AG08395 (cell line): ENCODE measurements around the gene SLC5A12.

ENCODE experiments used
- DNase-seq: peaks from one replicate; pipeline ENCODE4 v3.0.0; 2012; ENCODE audit warnings: mixed read lengths, low spot score

Gene SLC5A12, protein sequence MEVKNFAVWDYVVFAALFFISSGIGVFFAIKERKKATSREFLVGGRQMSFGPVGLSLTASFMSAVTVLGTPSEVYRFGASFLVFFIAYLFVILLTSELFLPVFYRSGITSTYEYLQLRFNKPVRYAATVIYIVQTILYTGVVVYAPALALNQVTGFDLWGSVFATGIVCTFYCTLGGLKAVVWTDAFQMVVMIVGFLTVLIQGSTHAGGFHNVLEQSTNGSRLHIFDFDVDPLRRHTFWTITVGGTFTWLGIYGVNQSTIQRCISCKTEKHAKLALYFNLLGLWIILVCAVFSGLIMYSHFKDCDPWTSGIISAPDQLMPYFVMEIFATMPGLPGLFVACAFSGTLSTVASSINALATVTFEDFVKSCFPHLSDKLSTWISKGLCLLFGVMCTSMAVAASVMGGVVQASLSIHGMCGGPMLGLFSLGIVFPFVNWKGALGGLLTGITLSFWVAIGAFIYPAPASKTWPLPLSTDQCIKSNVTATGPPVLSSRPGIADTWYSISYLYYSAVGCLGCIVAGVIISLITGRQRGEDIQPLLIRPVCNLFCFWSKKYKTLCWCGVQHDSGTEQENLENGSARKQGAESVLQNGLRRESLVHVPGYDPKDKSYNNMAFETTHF

DNA sequence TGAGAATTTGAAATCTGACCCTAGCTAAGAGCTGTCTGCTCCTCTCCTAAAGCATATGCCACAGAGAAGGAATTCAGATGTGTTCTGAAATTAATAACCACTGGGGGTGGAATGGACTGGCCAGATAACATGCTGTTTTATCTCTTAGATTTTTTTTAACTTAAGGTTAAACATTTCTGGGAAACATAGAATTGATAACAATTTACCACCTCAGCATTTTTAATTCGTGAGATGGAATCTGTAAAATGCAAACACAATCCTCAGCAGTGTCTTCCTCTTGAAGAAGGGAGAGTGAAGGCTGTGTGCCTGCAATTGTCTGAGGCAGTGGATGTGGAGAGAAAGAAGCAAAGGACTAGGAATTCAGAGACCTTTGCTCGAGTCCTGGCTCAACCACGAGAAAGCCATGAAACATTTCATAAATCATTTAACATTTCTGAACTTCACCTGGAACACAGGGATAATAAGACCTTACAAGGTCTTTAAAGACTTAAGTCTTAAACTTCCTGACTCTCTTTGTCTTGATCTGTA lies at the start of gene SLC5A12:
Gene SLC5A12, minus strand, starts transcription at position 113 of the 528 bp plus-strand sequence. CDS start 346 bp downstream, outside the sequence.
- DNase-seq, result no peak

DNA sequence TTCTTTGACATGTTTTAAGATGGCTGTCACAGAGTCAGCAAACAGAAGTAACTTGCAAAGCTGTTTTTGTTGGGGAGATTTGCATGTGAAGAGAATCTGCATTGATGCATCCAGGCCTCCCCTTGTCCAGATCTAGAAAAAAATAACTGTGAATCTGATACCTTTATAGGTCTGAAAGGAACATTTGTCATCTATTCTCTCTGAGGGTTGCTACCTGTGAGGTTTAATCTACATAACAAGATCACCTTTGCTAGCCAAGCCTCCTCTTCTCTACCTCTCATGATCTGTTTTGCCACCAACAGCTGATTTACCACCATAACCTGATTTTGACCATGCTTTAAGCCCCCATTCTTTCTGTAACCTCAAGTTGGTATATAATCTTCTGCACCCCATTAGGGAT lies 47.2 kb upstream of the SLC5A12 start:
- DNase-seq, result no peak

DNA sequence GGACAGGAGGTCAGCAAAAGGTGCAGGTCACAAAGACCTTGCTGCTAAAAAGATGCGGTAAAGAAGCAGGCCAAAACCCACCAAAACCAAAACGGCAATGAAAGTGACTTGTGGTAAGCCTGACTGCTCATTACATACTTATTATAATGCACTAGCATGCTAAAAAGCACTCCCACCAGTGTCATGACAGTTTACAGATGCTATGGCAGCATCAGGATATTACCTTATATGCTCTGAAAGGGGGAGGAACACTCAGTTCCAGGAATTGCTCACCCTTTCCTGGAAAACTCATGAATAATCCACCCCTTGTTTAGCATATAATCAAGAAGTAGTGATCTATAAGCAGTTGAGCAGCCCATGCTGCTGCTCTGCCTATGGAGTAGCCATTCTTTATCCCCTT lies 45.2 kb upstream of the SLC5A12 start:
- DNase-seq, result no peak

DNA sequence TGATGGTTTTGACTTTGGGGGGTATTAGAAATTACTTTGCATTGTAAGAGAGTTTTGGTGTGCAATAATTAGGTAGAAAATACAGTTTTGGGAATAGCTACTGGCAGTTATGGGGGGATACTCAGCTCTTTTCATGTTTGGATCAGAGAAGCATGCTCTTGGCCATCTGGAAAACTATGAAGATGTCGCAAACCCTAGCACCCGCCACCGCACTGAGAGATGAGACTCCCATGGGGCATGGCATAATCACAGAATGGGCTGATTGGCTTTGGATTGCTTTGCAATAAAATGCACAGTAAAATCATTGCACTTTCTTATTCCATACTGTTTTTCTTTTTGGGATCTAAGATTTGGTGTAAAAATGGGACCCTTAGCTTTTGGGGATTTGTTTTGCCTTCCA lies 43.5 kb upstream of the SLC5A12 start:
- no peak for DNase-seq

DNA sequence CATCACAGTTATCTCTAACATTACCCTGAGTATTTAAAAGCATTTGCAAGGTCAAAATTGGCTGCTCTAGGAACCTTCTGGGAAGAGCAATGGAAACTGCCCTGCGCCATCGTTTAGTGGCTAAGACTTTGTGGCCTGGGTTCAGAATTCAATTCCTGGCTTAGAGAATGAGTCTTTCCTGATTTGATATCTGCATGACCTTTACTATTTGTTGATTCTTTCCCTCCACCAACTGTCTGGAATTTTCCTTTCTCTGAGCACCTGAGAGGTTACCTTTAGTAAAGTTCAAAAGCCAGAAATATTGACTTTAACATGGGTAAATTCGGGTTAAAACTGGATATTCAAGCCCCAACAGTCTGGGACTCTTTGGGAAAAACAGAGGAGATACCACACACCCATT lies 43.0 kb upstream of the SLC5A12 start:
- no peak for DNase-seq

DNA sequence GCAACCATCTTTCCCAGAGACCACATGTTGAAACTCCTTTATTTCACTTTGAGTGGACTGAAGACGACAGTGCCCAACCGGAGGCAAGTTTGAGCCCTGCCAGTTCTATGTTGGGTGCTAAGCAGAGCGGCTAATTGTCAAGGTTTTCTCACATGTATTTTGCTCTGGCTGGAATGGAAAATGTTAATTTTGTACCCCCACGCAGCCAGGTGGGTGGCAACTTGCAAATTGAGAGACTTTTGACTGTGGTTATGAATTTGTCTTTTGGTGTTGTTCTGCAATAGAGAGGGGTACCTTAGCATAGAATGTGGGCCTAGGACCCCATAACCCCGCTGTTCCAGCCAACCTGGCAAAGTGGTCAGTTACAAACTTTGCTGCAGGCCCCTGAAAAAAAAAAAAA lies 42.5 kb upstream of the SLC5A12 start:
- DNase-seq, result no peak

DNA sequence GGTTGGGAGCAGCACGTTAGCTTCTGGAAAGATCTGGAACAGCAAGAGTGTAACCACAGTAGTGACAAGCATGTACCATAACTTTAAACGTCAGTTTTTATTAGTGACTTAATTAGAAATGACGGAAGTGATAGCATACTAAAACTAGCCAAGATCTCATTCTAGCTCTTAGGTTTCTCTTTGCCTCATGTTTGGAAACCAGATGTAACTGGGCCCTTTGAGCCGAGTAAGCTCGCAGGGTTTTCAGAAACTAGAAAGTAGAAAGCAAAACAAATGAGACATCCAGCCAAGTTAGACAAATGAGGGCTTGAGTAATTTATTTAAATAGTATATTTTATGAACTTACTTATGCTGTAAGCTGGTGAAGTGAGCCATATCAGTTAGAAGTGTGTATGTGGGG lies 40.2 kb upstream of the SLC5A12 start:
- DNase-seq, result no peak

DNA sequence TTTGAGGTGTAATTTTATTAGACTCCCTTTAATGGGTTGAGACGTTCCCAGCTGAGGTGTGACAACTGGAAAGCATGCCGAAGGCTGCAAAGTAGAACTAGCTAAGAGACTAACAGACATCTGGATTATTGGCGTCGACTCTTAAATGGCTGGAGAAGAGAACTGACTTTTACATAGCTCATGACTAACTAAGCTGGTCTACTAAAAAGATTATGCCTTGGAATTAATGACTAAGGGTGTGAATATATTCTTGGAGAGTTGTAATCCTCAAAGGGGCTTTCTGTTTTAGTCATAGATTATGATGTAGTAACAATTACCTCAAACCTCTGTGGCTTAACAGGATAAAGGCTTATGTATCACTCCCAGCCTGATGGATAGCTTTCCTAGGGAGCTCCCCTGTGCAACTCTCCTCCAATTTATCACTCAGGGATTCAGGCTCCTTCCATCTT lies 39.5 kb upstream of the SLC5A12 start:
- no peak for DNase-seq

DNA sequence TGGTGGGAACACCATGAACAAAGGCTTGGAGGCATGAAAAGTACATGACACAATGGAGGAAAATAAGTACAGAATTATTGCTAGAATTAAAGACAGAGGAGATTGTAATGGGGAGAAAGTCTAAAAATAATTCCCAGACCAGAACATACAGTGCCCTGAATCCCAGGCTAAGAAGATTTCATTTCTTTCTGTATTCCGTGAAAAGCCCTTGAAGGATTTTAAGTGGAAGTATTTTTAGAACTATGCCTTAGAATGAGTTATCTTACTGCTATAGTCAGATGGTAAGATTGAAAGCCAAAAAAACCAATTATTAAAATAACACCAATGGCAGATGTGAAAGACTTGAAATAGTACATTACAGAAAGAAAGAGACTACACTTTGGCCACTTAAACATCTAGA lies 36.1 kb upstream of the SLC5A12 start:
- DNase-seq, result no peak

DNA sequence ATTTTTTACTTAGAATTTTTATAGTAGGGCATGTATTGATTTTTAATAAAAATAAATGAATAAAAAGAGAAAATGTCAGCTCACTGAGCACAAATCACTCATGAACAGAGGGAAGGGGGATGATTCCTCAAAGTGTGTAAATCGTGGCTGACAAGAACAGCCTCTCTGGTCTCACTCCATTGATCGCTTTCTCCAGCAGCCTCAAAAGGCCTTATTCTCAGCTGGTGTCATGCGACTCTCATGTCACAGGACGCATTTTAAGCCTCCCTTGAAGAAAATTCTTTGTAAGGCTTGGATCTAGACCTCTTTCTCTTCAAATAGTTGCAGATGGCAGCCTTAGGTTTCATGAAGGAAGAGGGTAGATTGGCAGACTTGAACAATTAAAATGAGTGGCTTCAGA lies 33.9 kb upstream of the SLC5A12 start:
- DNase-seq, result no peak

DNA sequence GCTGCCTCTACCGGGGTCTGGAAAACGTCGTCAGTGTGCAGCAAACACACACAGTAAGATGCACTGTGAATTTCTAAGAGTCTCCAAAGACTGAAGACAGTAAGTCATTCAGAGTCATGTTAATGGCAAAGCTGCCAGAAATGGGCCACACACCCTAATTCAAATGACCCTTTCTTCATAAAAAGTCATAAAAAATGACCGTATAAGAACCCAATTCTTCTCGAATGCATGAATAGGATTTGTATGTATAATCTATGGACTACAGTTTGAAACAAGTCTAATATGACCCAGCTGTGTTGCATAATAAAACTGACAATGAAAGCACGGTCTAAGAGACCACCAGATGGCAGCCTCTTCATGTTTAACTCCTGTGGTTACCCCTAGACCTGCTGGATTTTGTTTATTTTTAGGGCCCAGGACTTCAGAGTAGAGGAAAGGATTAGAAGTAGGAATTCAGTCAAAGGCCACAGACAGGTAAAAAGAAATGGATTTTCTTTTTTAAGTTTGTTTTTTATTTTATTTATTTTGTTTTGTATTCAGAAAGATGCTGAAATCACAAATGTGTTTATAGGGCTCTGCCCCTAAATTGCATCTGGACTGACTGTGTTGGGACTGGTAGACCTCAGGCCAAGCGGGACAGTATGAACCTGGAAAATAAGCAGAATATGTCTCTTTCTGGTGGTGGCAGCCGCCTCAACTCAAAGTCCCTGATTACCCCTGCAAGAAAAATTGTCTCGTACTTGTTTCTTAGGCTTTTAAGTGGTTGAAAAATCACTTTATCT lies 32.1 kb upstream of the SLC5A12 start:
- DNase-seq, result peak; percentile 76

DNA sequence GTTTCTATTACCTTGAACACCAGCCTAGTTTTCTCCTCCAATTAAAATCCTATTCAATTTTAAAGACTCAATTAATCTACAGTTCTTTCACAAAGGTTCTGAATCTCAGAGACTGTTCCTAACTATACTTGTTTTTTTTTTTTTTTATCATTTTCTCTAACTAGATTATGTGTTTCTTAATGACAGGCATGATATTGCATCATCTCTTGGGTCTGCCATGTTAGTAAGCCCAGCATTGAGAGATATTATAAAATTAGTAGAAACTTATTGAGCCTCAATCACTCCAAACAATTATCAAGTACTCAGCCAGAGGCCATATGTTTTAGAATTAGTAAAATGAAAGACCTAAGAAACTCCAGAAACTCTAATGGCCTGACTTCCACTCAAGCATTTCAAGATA lies 28.1 kb upstream of the SLC5A12 start:
- DNase-seq, result no peak

DNA sequence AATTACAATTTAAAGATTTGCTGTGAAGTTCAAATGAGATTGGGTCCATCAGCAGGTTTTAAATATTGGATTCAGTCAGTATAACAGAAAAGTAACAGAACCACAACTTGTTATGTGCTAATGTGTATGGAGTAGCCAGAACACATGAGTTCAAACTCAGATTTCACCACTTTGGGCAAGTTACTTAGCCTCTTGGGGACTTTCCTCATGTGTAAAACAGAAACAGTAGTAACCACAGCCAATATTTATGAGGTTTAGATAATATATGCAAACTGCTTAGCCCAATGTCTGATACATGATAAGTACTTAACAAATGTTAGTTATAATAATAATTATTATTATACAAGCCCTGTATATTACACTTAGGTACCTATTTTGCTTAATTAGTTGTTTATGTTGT lies 21.8 kb upstream of the SLC5A12 start:
- DNase-seq, result no peak

DNA sequence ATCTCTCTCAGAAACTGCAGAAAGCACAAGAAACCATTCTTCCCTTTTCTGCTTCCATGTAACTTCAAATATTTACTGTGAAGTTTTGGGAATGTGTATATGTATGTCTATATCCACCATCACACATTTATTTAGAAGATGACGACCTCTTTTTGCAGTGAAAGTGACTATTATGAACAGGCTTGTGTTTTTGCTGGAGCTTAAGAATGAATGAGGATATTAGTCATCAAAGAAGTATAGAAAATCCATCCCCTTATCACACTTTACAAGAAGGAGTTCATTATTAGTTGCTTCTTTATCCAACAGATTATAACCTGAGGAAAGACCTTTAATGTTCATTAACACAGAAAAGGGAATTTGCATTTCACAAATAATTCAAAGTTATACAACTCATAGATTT lies 21.1 kb upstream of the SLC5A12 start:
- no peak for DNase-seq

DNA sequence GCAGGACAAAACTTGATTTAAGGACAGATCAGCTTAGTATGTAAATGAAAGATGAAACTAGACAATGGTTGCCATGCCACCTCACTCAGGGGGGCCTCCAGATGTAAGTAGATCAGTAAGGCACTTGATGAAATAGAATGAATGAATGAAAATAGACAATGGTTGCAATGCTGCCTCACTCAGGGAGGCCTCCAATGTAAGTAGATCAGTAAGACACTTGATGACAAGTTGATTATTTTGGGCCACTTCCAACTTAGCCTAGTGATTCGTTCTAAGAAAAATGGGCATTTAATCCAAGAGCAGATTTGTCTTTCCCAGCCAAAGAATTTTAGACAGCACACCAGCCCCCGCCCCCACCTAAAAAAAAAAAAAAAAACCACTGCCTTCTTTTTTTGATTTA lies 19.2 kb upstream of the SLC5A12 start:
- no peak for DNase-seq

DNA sequence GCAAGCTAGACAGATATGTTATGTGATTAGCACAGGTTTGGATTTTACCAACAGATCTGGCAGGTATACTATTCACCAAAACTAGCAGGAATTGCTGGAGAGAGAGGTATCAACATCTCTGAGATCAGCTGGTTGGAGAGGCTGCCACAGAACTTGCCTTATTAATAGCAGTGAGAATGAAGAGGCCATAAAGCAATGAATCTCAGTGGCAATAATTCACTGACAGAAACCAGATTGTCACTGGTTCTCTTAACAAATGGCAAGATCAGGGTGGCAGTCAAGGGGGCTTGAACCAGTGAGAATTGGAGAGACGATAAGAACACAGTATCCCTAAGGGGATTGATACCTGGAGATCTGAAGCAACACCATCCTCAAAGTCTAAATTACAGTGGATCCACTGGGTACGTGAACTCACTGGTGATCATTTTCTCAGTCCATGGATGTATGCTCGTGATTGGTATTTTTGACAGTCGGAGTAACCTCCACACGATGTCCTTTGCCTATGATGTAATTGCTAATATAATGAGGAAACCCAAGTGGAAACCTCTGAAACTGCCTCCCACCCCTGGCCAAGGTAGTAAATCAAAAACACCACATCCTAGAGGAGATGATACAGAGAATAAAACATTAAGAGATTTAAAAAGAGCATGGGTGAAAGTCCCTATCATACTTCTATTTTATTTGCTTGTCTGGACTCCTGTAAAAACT lies 17.7 kb upstream of the SLC5A12 start:
- no peak for DNase-seq

DNA sequence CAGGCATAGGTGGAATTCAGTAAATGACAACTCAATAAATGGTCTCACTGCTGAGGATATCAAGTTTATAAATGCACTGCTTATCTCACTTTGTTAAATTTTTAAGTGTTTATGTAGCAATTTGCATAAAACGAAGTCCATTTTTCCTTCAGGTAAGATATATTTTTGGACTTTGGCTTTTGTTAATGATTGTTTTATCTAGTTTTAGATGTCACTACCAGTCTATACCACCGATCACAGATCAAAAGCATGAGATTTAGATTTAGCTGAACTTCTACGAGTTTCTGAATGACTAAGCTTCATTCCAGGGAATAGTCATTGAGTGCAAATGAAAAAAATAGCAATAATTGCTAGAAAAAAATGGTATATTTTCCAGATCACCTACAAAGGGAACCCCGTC lies 12.8 kb upstream of the SLC5A12 start:
- no peak for DNase-seq

DNA sequence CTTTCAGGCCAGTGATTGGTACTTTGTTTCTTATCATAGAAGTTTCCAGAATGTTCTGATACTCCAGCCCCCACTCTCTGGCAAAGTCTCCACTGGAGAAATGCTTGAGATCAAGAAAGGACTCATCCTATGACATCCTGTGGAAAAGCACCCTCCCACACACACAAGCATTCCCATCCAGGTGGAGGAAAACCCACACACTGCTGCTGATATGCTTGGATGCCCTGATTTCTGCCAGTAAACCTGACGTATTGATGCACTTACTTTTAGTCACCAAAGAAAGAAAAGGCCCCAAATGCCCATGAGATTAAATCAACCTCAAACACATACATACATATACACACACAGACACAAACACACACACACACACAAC lies 9.2 kb upstream of the SLC5A12 start:
- no peak for DNase-seq

DNA sequence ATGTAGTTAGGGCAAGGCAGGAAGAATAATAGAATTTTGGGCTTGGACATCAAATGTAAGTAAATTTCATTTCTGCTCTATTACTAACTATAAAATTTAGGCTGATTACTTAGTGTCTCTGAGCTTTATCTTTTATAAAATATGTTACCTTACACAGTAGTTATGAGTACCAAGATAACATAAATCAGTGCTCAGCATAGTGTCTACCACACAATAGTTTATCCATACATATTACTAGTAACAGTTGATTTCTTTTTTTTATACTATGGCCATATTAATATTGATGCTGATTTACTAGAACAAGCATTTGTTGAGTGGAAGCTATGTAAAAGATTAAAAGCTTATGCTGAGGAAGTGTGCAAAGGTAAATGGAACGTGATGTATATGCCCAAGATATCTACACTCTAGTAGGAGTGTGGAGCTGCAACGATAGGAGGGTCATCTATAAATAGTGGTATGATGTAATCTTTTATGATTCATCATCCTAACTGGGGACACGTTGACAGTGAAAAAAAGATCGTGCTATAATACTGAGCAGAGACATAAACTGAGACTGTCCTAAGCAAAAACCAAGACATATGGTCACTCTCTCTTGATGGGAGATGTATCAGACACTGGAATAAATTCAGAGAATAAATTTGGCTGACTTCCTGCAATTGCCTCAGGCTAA lies 8.7 kb upstream of the SLC5A12 start:
- peak; percentile 28 for DNase-seq

DNA sequence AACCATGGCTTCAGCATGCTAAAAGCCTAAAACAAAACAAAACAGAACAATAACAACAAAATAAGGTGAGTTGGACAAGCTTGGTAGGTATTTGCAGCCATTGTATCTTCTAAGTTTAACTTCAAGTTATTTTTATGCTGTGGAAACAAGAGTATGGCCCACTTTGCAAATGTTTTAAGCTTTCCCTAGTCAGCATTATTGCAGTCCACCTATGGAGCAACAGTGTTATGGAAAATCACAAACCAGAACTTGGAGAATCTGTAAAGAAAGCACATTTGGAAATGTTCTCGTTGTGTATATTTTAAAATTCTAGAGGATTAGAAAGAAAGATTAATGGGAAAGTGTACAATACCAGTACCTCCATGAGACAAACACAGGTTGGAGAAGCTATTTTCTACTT lies 7.4 kb upstream of the SLC5A12 start:
- no peak for DNase-seq

DNA sequence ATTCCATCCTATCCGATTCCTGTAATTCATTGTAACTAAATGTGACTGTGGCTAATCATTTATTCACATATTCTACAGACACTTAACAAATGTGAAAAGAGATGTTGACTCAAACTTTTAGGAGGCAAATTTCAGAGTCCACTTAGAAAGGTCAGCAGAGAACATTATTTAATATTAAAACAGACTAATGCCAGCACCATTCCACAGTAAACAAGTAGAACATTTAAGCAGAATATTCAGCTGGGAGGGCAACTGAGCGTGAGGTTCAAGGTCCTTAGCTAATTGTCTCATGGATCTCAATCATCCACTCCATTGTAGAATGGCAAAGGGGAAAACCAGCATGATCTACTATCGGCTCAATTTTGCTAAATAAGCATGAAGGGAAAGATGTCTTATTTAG lies 5.1 kb upstream of the SLC5A12 start:
- DNase-seq, result no peak

DNA sequence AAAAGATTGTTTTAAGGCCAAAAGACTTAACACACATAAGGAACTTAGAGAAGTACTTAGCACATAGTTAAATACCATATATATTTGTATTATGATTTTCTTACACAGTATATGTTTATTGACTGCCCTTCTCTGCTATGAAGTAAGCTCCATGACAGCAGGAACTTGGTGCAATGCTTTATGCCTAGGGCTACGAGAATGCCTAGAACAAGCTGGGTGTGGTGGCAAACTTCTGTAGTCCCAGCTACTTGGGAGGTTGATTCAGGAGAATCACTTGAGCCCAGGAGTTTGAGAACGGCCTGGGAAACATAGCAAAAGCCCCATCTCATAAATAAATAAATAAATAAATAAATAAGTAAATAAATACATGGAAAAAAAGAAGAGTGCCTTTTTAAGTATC lies 1.9 kb downstream of the SLC5A12 start:
- no peak for DNase-seq
